ENCODE measurements around the gene IKBKE. TPM values are rescaled to one million over a fixed set of nuclear protein-coding genes. Genes with fewer than 3 reads are reported as not detected.

IKBKE gene
- total and polyA plus RNA-seq, 12 donors, result 2.9 to 11.1 (median 6.1) TPM

- no peaks in the 10 kb centered on the region for H3K9me3 ChIP-seq (replicated peaks in 1 of 3)
- 63 to 77% (median 69%) methylated on average over 3 of the region's 3 CpGs for WGBS, 4 donors
- no peaks in the 10 kb centered on the region for H3K36me3 ChIP-seq (replicated peaks in 1 of 2)
- no peaks in the 10 kb centered on the region for H3K27me3 ChIP-seq
- no peak overlapping the region for H3K4me3 ChIP-seq
- H3K27ac ChIP-seq, result peak overlapping the region in 1 of 5 donors; percentile 45
- TF ChIP-seq CTCF (IDR thresholded peaks at IDR 0.05) (no peak), POLR2A (IDR thresholded peaks at IDR 0.05) (no peak)
- peaks cover 13 to 47% of the 10 kb centered on the region in 2 donors for H3K4me1 ChIP-seq (replicated peaks in 1 of 2)
- no peak for DNase-seq
- intact Hi-C loops (cut with DNase I), result no loop called here
These were observed 1.7 kb upstream of the IKBKE start for GRCh38 chr1:206468571-206468970.

GRCh38 chr1:206469411-206469932, 804 bp upstream of the IKBKE start:
- intact Hi-C loops (cut with DNase I), result no loop called here
- Histone ChIP-seq H3K27ac (no peak overlapping the region), H3K9me3 (replicated peaks in 1 of 3) (no peaks in the 10 kb centered on the region), H3K27me3 (no peaks in the 10 kb centered on the region), H3K4me1 (replicated peaks in 1 of 2) (peaks cover 9 to 40% of the 10 kb centered on the region in 2 donors), H3K4me3 (peak overlapping the region in 1 of 4 donors; percentile 54), H3K36me3 (replicated peaks in 1 of 2) (no peaks in the 10 kb centered on the region)
- WGBS, 4 donors, result 54 to 74% (median 71%) methylated on average over 2 of the region's 2 CpGs
- DNase-seq, result no peak
- TF ChIP-seq POLR2A (IDR thresholded peaks at IDR 0.05), result no peak
- no peak for TF ChIP-seq CTCF (IDR thresholded peaks at IDR 0.05)

- TF ChIP-seq POLR2A (IDR thresholded peaks at IDR 0.05) (peak in 1 of 2 donors; percentile 21), CTCF (IDR thresholded peaks at IDR 0.05) (peak in 1 of 6 experiments; percentile 4)
- peak overlapping the region; percentile 35 to 65 (median 58) for H3K4me3 ChIP-seq
- no peaks in the 10 kb centered on the region for H3K27me3 ChIP-seq
- H3K4me1 ChIP-seq (replicated peaks in 1 of 2), result peaks cover 4 to 32% of the 10 kb centered on the region in 2 donors
- WGBS, 4 donors, result 0 to 3% (median 2%) methylated on average over 11 to 18 of the region's 18 CpGs; no CpG with 5 or more reads in 1 of the 4 donors
- peak in 4 of 7 donors; percentile 39 to 51 (median 51) for DNase-seq
- no peaks in the 10 kb centered on the region for H3K9me3 ChIP-seq (replicated peaks in 1 of 3)
- intact Hi-C loops (cut with DNase I), result loop anchor here in 1 of 2 donors (10.0 kb wide), 1 partner anchor 444 kb away; no protein-coding TSS in a partner anchor
- H3K27ac ChIP-seq, result peak overlapping the region in 1 of 5 donors; percentile 38
- no peaks in the 10 kb centered on the region for H3K36me3 ChIP-seq (replicated peaks in 1 of 2)
These were observed 577 bp downstream of the IKBKE start for GRCh38 chr1:206470692-206471414.

- no peak for DNase-seq
- H3K27ac ChIP-seq, result peak overlapping the region in 1 of 5 donors; percentile 38
- no peaks in the 10 kb centered on the region for H3K9me3 ChIP-seq (replicated peaks in 1 of 3)
- intact Hi-C loops (cut with DNase I), result loop anchor here in 1 of 2 donors (10.0 kb wide), 1 partner anchor 443 kb away; no protein-coding TSS in a partner anchor
- 70 to 85% (median 74%) methylated on average over 3 to 7 of the region's 7 CpGs for WGBS, 4 donors
- peaks cover 4 to 32% of the 10 kb centered on the region in 2 donors for H3K4me1 ChIP-seq (replicated peaks in 1 of 2)
- peak overlapping the region in 1 of 4 donors; percentile 54 for H3K4me3 ChIP-seq
- peaks cover 0 to 2% of the 10 kb centered on the region in 2 donors for H3K36me3 ChIP-seq (replicated peaks in 1 of 2)
- no peaks in the 10 kb centered on the region for H3K27me3 ChIP-seq
- TF ChIP-seq CTCF (IDR thresholded peaks at IDR 0.05) (no peak), POLR2A (IDR thresholded peaks at IDR 0.05) (no peak)
These were observed 1.1 kb downstream of the IKBKE start for GRCh38 chr1:206471415-206471801.
